SKM-1 (cell line): ENCODE results near the gene DMRT1.

ENCODE experiments used
- DNase-seq: peaks from one replicate; lab custom pipeline; 2025; ENCODE audit not compliant: unreplicated experiment; lab: John Stamatoyannopoulos, UW

Gene DMRT1

DNA sequence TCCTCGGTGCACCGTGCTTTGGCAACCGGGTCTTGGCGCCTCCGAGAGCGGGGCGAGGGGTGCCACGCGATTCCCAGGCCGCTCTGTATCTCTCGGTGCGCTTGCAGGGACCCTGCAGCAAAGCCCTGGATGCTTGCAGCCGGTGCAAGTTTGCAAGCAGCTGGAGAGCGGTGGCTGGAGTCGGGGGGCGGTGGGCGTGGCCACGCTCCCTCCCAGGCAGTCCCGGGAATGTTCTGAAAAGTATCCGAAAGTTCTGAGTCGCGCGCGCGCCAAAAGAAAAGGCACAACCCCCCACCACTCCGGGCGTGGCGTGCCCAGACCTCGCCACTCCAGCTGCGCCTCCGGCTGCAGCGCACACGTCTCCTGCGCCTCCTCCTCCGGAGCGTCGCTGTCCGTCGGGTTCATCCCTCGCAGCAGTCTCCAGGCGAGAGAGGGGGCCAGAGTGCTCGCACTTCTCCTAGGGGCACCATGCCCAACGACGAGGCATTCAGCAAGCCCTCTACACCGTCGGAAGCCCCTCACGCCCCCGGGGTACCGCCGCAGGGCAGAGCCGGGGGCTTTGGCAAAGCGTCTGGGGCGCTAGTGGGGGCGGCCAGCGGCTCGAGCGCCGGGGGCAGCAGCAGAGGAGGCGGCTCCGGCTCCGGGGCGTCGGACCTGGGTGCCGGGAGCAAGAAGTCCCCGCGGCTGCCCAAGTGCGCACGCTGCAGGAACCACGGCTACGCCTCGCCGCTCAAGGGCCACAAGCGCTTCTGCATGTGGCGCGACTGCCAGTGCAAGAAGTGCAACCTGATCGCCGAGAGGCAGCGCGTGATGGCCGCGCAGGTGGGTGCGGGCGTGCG lies at the start of gene DMRT1:
DMRT1 (plus strand) TSS at position 327 of the 839 bp plus-strand sequence; CDS start at position 469, 142 bp downstream.
- DNase-seq: no peak

DNA sequence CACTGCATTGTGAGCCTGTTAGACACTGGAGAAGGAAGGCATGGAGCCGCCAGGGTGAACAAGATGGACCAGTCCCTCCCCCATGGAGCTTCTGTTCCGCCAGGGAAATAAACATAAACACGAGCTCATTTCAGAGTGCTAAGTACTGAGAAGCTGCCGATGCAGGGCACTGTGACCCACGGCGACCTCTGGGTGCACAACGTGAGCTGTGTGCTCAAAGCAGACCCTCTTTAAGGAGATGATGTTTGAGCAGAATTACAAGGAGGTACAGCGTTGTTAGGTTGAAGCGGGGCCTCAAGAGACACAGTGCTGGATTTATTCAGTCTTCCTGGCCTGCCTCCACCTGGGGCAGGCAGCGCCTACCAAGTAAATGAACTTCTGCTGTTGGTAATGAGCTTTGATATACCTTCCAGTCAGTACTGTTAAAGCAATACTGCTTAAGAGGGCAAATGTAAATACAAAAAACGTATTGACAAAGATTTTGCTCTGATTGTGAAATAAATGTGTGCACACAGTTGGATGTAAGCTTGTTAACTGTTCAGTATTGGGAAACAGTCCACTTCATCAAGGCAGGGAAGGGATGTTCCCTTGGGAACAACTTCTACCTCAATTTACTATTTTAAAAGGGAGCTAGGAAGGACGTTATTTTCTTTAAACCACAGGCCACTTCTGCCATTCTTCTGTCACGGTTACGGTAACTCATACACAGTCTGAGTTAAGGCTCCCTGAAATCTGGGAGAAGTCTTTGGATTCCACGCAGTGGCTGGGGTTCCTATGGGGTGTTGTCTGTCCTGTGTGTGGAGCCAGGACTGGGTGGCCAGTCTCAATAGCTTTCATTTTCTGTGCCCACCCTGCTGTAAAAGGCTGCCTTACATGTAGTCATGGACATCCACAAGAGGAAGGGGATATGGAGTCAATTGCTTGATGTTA lies 48.9 kb upstream of the DMRT1 start:
- DNase-seq: no peak

DNA sequence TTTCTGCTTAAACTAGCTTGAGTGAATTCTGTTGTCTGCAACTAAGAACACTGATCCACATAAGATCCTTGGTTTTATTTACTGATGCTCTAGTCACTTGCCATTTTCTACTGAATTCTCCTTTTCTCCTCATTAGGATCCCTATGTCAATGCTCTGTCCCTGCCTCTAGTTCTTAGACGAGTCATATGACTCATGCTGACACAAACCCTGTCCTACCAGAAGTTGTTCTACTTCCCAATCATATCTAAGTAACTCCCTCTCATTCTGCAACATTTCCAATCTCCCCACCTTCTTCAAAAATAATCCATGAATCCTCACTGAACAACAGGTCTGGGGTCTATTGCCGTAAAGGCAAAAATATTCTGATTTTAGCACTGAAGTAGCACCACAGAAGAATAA lies 47.1 kb upstream of the DMRT1 start:
- DNase-seq: no peak

DNA sequence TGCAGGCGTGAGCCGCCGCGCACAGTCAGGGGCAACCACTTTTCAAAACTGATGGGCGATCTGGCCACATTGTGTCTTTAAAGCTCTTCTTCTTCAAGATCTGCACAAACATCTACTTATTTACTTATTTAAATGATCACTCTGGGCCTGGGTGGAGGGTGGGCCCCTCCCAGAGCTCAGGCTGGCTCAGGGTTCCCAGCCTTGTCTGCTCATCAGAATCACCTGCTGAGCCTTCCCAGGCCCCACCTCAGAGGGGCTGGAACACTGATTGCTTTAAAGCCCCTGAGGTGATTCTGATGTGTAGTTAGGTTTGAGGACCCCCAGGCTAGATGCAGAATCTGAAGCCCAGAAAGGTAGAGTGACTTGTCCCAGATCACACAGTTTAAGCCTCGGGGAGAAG lies 45.6 kb upstream of the DMRT1 start:
- DNase-seq: no peak

DNA sequence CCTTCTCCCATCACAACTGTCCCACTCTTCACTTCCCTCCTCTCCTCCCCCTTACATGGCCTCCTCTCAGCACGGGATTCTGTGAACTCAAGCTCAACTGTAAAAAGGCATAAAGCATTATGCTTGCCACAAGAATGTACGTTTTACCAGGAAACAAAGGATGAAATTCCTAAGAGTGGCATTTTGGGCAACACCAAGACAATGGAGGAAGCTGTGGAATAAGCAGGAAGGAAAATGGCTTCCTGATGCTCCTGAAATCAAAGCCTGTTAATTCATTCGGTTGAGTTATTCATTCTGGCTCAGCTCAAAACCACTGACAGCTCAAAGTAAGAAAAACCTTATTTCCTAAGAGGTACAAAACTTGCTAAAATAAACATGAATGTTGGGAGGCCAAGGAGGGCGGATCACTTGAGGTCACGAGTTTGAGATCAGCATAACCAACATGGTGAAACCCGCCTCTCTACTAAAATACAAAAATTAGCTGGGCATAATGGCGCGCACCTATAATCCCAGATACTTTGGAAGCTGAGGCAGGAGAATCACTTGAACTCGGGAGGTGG lies 40.8 kb upstream of the DMRT1 start:
- DNase-seq: no peak

DNA sequence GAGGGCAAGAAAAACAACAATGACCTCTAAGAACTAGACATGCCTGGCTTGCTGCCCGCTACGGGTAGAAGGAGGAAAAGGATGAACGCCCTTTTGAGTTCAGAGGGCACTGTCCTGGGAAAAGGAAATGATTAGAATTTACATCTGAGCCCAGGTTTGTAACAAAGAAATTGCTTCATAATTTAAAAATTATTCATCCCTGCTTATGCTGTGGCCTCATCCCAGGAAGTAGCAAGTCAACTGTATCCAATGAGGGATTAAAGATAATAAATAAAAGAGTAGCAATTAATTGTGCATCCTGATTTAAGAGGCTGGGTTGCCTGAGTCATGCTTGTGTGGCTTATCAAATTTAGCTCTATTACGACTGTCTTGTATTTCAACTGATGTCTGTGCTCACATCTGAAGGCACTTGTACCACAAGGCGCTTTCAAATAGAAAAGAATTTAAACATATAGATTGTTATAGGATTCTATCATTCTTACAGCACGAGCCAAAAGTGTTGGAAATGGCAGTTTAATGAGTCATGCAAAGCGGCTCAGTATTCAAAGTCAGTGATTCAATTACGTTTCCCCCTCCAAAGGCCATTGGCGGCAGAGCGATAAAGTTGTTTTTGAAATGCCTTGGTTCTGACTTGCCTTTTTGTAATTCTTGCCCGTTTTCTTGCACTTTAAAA lies 40.0 kb upstream of the DMRT1 start:
- no peak for DNase-seq

DNA sequence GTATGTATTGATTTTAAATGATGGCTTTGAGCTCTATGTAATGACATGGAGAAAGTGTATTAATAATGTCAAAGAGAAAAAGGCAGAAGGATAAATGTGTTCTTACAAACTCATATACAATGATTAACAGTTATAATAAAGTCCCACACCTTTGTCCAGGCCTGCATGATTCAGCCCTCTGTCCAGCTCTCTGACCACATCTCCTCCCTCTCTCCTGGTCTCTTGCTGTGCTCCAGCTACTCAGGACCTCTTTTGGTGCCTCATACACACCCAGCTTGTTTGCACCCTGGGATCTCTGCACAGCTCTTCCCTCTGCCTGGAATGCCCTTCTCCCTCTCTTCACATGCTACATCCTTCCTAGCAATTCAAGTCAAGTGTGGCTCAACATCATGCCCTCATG lies 37.5 kb upstream of the DMRT1 start:
- no peak for DNase-seq

DNA sequence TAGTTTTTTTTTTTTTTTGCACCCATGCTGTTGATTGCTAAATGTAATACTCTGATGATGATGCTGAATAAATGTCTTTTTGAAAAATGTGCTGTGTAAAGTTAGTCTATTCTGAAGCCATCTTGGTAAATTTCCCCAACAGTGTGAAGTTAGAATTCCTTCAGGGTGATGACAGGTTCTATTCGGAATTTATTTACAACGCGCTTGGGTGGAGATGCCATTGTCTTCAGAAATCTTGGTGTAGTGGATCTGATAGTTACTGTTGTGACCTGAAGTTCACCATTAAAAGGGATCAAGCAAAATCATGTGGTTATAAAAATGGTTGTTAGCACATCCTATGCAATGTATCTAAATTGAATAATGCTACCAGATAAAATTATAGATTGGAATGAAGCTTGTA lies 36.3 kb upstream of the DMRT1 start:
- no peak for DNase-seq

DNA sequence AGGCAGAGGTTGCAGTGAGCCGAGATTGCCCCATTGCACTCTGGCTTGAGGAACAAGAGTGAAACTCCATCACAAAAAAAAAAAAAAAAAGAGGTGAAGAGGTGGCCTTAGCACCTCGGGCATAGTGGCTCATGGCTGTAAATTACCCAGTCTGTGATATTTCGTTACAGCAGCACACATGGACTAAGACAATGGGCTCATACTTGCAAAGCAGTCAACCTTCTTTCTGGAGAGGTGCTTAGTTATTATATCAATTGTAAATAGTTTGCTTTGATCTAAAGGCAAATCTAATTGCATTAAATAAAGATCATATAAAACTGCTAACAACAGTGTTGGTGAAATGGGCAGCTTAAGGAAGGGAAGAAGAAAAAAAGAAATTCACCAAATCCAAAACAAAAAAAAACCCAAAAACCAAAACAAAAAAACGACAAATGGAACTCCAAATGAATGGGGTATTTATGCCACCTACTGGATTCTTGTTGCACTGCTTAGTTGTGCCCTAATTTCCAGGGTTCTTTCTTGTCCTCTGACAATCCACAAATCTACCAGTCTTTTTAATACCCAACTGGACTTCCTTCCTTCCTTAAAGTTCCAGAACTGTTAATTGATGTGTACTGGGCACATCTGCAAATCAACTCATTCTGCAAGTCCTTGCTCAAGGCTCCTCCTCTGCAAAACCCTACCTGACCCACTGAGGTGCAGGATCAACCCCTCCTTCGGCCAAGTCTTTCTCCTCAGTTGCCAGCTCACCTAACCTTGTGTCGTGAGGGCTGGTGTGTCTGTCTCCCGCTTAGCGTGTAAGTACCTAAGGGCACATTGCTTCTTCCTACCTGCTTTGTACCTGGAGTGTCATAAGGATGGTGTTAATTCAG lies 35.0 kb upstream of the DMRT1 start:
- peak; percentile 31 for DNase-seq

DNA sequence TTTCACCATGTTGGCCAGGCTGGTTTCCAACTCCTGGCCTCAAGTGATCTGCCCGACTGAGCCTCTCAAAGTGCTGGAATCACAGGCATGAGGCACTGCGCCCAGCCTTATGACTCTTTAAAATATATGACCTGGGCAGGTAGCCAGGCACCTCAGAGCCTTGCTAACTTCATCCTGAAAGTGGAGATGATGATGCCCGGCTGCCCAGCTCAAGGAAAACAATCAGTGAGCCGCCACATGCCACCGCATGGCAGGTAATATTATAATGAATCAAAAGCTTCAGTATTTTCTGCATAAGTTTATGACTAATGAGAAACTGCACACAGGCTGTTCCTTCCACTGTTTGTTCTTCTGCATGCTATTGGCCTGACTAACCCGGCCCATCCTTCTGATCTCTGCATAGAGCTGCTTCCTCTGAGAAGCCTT lies 30.4 kb upstream of the DMRT1 start:
- no peak for DNase-seq

DNA sequence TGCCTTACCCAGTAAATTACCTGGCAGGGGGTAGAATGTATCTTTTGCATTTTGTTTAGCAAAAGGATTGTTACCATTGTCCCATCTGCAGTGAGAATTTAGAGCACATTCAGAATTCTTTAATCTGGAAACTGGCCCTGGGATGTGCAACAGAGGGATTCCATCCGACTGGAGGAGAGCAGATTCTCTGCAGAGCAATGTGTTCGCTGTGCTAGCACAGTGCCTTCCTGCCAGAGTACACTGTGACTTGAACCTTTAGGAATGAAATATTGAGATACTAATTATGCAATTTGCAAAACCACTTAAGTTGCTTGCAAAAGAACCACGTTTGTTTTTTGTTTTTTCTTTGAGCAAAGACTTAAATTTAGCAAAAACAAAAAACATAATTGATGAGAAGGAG lies 22.5 kb upstream of the DMRT1 start:
- DNase-seq: no peak

DNA sequence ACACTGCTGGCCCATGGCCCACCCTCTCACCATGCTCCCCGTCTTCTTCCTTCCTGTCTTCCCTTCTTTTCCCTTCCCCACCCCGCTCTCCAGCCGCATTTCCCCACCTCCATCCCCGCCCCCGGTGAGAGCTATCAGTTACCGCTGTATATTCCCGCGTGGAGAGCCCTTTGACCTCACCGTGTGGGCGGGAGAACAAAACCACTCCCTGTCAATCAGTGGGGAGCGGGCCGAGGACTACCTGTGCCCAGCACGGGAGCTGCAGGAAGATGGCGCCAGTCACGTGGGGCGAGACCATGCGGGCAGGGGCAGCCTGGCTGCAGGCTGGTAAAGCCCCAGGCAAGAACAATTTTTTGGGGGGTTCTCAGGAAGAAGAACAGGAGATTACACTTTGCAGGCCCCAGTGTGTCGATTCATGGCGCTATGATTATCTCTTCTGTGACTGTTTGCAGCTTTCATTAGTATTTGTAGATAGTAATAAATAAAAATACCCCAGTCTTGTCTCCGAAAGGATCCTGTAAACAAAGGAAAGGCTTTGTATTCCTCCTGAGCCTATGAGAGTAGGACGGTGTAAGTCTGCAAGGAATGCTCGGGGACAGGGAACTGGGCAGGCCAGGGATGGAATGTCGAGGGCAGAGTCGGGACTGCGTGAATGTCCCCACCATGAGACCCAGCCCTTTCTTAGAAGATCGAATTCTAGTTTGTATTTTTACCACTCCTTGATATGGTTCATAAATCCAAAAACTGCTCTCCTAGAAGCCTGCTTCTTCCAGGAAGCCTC lies 14.8 kb upstream of the DMRT1 start:
- DNase-seq: no peak

DNA sequence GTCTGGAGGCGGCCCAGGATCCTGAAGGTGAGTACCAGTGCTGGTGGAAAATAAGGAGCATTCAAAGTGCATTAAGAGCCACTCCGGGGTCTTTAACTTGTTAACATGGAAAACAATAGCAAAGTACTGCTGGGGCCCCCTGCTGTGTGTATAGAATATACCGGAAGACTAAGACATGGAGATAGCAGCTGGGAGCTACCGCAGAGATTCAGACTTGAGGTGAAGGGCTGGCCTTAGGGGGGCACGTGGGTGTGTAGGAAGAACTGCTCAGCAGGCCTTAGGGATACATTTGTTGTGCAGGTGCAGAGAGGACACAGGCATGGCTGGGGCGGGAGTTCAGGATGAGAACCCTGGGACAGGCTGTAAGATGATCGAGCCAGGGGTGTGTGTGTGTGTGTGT lies 1.2 kb upstream of the DMRT1 start:
- DNase-seq: no peak

DNA sequence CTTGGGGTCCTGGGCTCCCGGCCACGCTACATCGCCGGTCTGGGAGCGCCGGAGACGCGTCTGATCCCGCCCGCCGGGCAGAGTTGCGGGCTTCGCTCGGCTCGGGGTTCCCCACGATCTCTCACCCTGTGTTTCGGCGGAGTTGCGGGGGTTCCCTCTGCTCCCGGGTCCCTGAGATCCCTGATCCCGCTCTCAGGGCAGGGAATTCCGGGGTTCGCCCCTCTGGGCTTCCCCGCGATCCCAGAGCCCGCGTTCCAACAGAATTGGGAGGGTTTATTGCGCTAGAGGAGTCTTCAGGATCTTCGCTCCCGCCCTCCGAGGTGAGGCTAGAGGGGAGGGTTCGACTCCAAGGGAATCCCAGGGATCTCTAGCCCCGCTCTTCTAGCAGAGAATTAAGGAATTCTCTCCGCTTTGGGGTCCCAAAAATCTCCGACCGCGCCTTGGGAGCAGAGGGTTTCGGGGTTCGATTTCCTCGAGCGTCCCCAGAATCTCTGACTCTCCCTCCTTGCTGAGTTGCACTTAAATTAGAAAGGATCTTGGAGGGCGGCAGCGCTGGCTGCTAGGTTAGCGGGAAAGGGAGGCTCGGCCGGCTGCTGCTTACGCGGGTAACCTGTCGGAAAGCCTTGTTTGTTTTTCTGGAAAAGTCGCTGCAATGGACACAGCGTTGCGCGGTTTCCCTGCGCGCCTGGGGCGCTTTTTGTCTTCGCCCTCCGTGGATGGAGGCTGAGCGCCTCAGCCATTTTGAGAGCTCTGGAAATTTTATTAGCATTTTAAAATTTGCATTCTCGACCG lies 1.3 kb downstream of the DMRT1 start:
- no peak for DNase-seq

DNA sequence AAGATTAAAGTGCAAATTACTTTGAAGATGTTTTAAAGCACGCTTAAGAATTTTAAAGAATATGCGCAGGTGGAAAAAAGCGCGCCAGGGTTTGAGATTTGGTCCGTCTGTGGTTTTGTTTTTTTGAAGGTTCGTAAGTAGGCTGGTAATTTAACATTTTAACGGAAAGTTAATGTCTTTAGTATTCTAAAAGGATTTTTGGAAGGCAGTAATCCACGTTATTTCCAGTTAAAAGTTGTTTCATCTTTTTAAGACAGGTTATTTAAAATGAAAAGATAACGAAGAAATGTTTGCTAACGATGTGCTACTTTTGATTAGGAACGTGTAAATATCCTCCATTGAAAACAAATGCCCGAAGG lies 1.9 kb downstream of the DMRT1 start:
- no peak for DNase-seq

DNA sequence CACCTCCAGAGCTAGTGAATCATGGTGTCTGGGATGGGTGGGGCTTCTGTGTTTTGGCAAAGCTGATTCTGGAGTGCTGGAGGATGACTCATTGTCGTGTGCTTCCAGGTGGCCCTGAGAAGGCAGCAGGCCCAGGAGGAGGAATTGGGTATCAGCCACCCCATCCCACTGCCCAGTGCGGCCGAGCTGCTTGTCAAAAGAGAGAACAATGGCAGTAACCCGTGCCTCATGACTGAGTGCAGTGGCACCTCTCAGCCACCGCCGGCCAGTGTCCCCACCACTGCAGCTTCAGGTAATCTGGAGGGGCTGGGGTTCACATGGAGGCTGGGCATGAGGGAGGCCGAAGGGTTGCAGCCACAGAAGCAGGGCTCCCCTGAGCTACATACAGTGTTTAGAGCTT lies 5.4 kb downstream of the DMRT1 start:
- DNase-seq: no peak

DNA sequence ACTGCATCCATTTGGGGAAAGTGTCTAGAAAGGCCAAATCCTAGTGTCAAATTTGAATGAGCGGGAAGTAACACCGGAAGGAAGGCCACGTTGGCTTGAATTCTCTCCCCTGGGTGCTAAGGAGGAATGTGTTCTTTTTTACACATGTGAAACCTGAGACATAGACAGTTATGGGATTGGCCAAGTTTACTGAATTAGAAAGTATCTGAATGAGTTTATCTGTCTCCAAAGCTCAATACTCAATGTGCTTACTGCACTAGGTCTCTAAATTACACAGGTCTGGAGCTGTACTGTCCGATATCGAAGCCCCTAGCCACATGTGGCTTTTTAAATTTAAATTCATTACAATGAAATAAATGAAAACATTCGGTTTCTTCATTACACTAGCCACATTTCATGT lies 6.0 kb downstream of the DMRT1 start:
- DNase-seq: no peak

DNA sequence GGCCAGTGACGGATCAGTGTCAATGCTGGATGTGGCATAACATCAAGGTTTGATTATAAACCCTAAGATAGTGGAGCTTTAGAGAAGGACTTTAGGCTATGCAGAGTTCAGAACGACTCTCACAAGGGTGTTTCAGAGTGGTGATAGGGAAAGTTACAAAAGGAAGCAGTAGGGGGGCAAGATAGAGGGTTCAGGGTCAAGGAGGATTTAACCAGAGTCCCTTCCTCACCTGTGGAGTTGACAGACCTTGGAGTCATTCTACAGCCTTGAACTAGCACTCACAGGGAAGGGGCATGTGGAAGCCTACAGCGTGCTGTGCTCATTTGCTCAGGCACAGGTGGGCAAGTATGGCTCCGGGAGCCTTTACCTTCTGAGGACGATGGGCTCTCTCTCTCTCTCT lies 7.9 kb downstream of the DMRT1 start:
- DNase-seq: no peak

DNA sequence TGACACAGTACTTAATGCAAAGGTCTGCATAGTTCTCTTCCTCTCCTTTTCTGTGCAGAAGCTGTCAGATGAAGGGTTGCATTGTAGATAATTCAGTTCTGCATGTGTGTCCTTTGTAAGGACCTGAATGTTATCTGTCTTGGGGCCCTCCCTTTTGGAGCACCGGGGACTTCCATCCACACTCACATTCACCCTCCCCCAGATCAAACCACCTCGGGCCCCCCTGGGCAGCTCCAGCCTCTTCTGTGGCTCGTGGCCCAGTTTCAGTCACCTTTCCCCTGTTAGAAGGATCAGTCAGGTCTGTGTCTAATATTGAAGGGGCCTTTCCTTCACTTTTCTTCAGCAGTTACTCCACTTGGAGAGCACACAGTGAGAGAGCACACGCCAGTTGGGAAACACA lies 11.0 kb downstream of the DMRT1 start:
- no peak for DNase-seq
